Upper lobe of left lung (tissue), 4 donors: Measurements from ENCODE around the gene MAN1C1.

Experiments used
- CTCF ChIP-seq, 6 experiments: fragments of 450-650 bp in 4 of 6; fragments of 200-600 bp in 2 of 6; sonication (generic) in 2 of 6; IDR thresholded peaks; one replicate each; pipeline ENCODE4 v1.5.1; 2016 to 2019; ENCODE audit warnings: antibody characterized with exemption in 6 of 6
- EP300 ChIP-seq, 4 donors: sonication (generic); formaldehyde crosslinking; IDR thresholded peaks; one replicate each; pipeline ENCODE4 v1.5.1; 2017; ENCODE audit warnings: antibody characterized with exemption in 4 of 4, control low read depth in 2 of 4
- POLR2A ChIP-seq, 4 donors: fragments of 450-650 bp; IDR thresholded peaks; one replicate each; pipeline ENCODE4 v1.5.1; 2016 to 2017; ENCODE audit warnings: antibody characterized with exemption in 4 of 4, mild to moderate bottlenecking in 2 of 4
- POLR2AphosphoS5 ChIP-seq, 2 donors: sonication (generic); formaldehyde crosslinking; IDR thresholded peaks; one replicate each; pipeline ENCODE4 v1.5.1; 2017; ENCODE audit warnings: antibody characterized with exemption in 2 of 2

- TF ChIP-seq EP300 (IDR thresholded peaks at IDR 0.05) (no peak), POLR2AphosphoS5 (IDR thresholded peaks at IDR 0.05) (no peak), CTCF (IDR thresholded peaks at IDR 0.05) (no peak), POLR2A (IDR thresholded peaks at IDR 0.05) (no peak)
These were observed 55.3 kb downstream of the MAN1C1 start for GRCh38 chr1:25671929-25672328.
